Peyer's patch (tissue), 4 donors: ENCODE results near the gene ENAH.

ENCODE experiments used
- CTCF ChIP-seq, 6 experiments: fragments of 450-650 bp in 4 of 6; fragments of 200-600 bp in 2 of 6; sonication (generic) in 1 of 6; IDR thresholded peaks; one replicate each; pipeline ENCODE4 v1.5.1; 2017 to 2019; ENCODE audit warnings: antibody characterized with exemption in 6 of 6, mild to moderate bottlenecking in 3 of 6, moderate library complexity in 1 of 6
- POLR2A ChIP-seq, 2 donors: fragments of 450-650 bp; IDR thresholded peaks; one replicate each; pipeline ENCODE4 v1.5.1; 2017; ENCODE audit warnings: antibody characterized with exemption in 2 of 2, mild to moderate bottlenecking in 2 of 2, moderate library complexity in 2 of 2

GRCh38 chr1:225593414-225593813, 59.5 kb downstream of the ENAH start:
- TF ChIP-seq CTCF (IDR thresholded peaks at IDR 0.05) (no peak), POLR2A (IDR thresholded peaks at IDR 0.05) (no peak)
